Ammon's horn (tissue), 1 donor: Measurements from ENCODE around the gene GJB3.
"Not testable (repeated sequence)": the region's sequence is repeated elsewhere in the genome, so short reads cannot be mapped to it uniquely, and the experiment has no call there.

Experiments
- DNase-seq: peaks from one replicate; pipeline ENCODE4 v3.0.0-alpha.2; 2016; ENCODE audit warnings: low spot score

GJB3 gene

DNA sequence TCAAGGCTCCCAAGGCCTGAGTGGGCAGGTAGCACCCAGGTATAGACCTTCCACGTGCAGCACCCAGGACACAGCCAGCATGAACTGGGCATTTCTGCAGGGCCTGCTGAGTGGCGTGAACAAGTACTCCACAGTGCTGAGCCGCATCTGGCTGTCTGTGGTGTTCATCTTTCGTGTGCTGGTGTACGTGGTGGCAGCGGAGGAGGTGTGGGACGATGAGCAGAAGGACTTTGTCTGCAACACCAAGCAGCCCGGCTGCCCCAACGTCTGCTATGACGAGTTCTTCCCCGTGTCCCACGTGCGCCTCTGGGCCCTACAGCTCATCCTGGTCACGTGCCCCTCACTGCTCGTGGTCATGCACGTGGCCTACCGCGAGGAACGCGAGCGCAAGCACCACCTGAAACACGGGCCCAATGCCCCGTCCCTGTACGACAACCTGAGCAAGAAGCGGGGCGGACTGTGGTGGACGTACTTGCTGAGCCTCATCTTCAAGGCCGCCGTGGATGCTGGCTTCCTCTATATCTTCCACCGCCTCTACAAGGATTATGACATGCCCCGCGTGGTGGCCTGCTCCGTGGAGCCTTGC is 19.7 kb upstream of the GJB3 start:
- DNase-seq, result no peak

DNA sequence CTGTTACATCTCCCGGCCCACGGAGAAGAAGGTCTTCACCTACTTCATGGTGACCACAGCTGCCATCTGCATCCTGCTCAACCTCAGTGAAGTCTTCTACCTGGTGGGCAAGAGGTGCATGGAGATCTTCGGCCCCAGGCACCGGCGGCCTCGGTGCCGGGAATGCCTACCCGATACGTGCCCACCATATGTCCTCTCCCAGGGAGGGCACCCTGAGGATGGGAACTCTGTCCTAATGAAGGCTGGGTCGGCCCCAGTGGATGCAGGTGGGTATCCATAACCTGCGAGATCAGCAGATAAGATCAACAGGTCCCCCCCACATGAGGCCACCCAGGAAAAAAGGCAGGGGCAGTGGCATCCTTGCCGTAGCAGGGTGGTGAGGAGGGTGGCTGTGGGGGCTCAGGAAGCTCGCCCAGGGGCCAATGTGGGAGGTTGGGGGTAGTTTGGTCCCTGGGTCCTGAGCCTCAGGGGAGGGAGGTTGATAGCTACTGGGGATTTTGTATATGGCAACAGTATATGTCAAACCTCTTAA is 19.2 kb upstream of the GJB3 start:
- no peak for DNase-seq

DNA sequence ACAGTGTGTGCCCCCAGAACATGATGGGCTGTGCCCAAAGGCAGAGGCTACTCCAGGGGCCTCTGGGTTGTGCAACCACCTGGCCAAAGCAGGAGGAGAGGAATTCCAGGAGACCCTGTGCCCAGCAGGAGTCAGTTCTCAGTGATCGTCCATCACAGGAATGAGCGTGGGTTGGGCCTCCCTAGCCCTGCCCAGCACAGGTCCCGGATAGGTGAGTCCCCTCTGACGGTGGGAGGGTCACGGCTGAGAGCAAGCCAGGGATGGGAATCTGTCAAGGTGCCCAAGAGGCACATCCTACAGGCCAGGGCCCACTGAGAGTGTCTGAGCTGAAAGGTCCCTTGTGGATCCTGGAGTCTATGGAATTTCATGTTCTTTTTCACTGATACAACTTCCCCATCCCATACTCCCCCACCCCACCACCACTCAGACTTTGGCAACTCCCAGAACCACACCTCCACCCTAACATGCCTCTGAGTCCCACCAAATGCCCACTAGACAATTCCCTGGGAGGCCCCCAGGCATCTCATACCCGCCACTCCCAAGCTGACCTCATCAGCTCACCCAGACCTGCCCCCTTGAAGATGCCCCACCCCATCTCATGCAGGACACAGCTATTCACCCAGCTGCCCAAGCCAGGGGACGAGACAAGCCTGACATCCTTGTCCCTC is 18.4 kb upstream of the GJB3 start:
- DNase-seq, result no peak

DNA sequence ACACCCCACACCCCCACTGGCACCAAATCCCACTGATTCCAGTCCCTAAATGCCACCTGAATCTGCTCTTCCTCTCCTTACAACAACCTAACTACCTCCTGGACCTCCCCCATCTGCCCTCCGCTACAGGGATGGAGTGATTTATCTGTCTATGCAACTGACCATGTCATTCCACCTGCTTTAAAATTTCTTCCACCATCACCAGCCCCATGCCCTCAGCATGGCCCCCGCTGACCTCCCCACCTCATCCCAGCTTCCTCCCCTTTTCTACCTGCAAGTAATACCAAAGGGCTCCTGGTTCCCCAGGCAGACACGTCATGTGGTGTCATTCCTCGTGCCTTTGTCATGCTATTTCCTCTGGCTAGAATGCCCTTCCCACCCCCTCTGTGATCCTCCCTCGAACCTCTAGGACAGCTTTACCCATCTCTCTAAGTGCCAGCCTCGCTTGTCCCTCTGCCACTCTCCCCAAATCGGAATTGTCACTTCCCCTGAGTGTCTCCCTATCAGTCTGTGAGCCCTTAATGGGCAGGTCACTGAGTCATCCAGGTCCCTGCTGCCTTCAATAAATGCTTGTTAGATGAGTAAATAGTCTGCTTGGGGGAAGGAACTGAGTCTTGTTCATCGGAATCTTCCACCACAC is 17.8 kb upstream of the GJB3 start:
- no peak for DNase-seq

DNA sequence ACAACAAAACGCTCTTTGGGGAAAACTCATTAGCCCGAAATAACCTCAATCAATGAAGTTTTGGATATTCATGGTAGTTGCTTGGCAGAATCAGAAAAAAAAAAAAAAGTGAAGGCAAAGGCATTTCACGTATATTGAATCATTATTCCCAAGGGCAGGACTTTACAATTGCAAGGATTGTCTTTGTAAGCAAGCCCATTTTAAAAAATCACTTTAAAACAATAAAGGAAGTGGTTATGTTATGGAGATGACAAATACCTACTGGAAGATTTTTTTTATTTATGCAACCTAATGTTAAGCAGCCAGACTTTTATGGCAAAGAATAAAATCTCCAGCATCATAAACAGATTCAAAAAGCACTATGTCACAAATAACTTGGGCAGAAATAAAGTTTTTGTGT is 12.2 kb upstream of the GJB3 start:
- DNase-seq, result no peak

DNA sequence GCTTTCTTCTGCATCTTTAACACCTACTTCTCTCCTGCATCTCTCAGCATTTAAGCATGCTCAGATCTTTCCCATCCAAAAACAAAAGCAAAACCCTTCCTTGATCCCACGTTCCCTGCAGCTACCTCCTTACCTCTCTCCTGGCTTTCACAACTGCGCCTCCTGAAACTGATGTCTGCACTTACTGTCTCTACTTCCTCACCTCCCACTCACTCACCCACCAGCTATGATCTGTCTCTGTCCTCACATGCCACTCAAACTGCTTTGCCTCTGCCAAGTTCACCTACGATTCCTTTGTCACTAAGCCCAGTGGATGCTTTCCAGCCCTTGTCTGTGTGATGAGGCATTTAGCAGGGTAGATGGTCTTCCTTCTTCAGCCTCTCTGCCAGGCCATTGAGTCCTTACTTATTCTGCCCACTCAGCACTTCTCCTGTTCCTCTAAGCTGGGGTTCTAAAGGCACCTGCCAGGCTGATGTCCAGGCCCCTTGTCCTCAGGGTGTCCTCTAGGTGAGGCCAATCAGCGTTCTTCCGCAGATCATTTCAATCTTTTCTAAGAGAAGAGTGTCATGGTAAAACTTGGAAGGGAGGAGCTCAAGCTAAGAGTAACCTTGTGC is 10.0 kb upstream of the GJB3 start:
- peak; percentile 80 for DNase-seq

DNA sequence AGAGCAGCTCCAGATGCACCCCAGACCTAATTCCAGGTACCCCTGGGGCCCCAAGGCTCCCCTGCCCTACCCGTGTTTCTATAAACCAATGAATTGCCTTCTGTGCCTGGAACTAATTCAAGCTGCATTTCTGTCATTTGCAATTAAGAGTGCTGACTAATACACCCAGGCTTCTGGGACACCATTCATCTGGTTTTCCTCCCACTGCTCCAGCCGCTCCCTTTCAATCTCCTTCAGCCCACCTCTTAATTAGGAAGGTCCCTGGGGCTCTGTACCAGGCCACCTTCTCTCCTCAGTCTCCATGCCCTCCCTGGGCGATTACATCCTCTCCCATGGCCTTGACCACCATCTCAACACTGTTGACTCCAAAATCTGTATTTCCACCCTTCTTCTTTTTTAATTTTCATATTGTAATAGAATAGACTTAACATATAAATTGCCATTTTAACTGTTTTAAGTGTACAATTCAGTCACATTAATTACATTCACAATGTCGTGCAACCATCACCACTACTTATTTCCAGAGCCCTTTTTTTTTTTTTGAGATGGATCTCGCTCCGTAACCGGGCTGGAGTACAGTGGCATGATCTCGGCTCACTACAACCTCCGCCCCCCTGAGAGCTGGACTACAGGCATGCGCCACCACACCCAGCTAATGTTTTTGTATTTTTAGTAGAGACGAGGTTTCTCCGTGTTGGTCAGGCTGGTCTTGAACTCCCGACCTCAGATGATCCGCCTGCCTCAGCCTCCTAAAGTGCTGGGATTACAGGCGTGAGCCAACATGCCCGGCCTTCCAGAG is 9.2 kb upstream of the GJB3 start:
- DNase-seq, result peak; percentile 49

DNA sequence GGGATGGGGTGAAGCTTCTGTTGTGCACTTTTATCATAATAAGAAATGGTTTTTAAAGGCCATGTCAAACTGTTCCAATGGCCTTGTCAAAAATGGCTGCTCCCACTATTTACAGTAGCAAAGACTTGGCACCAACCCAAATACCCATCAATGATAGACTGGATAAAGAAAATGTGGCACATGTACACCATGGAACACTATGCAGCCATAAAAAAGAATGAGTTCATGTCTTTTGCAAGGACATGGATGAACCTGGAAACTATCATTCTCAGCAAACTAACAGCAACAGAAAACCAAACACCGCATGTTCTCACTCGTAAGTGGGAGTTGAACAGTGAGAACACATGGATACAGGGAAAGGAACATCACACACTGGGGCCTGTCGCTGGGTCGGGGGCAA is 7.9 kb upstream of the GJB3 start:
- DNase-seq, result not testable (repeated sequence)

DNA sequence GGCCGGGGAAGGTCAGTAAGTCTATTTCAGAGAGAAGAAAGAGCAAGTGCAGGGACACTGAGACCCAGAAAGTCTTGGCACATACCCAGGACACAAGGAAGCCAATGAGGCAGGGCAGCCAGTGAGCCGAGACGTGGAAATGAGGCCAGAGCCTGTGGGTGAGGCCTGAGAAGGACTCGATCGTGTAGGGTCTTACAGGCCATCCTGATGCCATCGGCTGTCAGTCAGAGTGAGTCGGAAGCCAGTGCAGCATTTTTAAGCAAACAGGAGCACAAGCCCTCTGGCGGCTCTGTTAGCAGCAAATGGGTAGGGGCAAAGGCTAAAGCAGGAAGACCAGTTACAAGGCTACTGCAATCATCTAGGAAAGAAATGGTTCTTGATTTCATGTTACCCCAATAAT is 6.1 kb upstream of the GJB3 start:
- DNase-seq, result no peak

DNA sequence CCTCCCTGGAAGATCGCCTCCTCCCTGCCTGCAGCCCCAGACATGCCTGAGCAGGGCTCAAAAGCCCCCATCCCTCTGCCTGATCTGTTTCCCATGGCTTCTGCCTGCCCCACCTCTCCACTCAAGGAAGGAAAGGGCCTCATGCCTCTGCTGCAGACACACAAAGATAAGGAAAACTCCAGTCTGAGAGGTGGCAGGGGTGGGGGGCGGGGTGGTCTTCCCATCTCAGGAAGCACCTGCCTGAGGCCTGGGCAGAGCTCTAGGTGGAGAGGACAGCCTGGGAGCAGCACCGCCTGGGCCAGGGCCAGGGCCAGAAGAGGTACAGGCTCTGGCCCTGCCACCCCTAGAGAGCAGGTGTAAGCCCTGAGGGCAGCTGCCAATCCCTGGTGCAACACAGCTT is 4.1 kb upstream of the GJB3 start:
- no peak for DNase-seq

DNA sequence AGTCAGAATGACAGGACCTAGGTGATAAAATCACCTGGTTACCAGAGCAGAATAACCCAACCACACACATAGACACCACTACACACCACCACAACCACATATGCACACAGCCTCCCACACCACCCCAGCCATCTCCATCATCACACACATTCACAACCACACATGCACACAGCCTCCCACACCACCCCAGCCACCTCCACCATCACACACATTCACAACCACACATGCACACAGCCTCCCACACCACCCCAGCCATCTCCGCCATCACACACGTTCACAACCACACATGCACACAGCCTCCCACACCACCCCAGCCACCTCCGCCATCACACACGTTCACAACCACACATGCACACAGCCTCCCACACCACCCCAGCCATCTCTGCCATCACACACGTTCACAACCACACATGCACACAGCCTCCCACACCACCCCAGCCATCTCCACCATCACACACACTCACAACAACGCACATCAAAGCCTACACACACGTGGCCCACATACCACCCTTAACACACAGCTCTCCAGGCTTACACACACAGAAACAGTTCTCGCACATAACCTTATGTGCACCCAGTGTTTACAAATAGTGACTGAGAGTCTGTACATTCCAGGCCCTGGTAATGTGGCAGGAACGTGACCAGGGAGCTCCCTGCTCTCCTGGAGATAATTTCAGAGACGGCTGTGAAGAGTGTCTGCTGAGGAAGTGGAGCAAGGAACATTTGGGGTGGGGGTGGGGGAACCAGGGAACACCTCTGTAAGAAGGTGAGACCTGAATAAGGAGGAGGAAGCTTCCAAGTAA is 3.3 kb upstream of the GJB3 start:
- no peak for DNase-seq

DNA sequence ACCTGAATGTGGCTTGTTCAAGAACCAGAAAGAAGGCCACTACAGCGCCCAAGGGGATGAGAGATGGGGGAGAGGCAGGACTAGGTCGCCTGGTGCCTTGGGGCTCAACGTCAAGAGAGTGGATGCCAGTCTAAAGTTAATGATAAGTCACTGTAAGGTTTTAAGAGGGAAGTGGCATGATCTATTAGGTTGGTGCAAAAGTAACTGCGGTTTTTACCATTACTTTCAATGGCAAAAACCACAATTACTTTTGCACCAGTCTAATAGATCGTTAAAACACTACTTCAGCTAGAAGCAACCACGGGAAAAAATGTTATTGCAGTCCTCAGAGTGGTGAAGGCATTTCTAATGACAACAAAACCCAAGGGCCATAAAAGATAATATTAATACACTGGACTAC is 2.6 kb upstream of the GJB3 start:
- no peak for DNase-seq

DNA sequence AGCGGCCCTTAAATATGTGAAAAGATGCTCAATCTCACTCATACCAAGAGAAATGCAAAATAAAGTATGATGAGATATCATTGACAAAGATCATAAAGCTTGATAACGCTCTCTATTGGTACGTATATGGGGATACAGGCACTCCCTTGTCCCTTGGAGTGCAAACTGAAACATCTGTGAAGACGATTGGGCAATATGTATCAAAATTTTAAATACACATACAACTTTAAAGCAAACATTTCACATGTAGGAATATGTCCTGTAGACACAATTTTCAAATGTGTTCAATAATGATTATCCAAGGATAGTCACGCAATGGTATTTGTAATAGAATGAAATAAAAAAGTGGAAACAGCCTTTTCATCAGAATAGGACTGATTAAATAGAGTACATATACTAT is 2.0 kb upstream of the GJB3 start:
- no peak for DNase-seq

DNA sequence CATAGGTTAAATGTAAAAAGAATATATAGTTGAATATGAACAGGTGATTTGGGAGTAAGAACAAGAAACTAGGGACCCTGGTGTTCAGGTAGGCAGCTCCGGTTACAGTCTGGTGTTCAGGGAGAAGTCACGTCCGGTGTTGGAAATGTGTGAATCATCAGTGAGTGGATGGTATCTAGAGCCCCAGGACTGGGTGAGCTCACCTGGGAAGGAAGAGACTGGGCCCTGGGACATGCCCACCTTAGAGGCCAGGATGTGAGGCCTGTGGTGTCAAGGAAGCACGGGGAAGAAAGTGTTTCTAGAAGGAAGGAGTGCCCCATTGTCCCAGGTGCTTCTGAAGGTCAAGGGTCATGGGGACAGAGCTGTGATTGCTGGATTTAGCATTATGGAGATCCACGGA is 1.5 kb upstream of the GJB3 start:
- no peak for DNase-seq

DNA sequence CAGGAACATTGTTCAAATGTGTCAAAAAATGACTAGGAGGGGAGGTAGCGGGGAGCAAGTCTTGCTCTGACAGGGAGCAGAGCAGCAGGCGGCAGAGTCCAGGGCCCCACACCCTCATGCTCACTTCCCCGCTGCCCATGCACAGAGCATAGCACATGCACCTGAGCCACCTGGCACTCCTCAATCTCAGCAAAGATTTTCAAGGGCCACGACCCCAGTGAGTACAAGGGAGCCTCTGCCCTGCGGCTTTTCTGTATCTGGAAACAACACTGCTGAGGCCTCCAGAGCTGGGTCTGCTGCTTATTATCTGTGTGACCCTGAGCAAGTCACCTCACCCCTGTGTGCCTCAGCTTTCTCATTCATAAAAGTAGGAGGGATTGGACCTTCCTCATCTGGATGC is 1.1 kb upstream of the GJB3 start:
- no peak for DNase-seq

DNA sequence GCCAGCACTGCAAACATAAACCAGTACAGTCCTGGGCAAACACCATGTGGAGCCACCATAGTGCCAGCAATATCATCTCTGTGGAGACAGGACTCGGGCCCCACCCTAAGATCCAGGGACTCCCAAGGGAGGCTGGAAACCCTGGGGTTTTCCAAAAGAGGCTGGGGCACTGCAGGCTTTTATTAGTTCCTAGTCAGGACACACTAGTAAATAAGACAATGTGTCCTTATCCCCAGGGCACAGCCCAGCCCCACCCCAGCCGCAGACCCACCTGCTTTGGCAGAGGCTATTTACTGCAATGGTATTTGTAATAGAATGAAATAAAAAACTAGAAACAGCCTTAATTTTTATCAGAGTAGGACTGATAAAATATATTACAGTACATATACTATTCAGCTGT is 486 bp upstream of the GJB3 start:
- DNase-seq, result no peak

DNA sequence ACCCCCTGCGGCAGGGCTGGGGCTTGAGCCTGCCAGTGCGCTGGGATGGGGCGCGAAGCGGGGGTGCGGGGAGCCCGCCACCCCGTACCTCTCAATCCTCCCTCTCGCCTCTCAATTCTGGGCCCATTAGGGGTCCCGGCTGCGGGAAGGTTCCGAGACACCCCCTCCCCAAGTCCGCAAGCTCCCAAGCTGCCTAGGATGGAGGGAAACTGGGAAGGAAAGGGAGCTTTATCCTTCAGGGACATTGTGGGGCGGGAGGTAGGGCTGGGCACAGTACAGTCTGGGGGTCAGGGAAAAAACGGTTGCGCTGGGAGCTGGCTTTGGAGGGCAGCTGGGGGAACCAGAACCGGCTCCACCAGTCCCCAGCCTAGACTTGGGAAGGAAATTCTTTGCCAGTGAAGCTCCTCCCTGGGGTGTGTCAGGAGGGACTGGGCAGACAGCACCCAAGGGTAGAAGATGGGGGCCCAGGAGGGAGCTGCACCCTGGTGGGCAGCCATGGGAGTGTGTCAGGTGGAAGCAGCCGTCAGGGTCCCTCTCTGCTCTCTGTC is 904 bp downstream of the GJB3 start:
- no peak for DNase-seq

DNA sequence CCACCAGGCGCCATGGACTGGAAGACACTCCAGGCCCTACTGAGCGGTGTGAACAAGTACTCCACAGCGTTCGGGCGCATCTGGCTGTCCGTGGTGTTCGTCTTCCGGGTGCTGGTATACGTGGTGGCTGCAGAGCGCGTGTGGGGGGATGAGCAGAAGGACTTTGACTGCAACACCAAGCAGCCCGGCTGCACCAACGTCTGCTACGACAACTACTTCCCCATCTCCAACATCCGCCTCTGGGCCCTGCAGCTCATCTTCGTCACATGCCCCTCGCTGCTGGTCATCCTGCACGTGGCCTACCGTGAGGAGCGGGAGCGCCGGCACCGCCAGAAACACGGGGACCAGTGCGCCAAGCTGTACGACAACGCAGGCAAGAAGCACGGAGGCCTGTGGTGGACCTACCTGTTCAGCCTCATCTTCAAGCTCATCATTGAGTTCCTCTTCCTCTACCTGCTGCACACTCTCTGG is 3.8 kb downstream of the GJB3 start:
- no peak for DNase-seq

DNA sequence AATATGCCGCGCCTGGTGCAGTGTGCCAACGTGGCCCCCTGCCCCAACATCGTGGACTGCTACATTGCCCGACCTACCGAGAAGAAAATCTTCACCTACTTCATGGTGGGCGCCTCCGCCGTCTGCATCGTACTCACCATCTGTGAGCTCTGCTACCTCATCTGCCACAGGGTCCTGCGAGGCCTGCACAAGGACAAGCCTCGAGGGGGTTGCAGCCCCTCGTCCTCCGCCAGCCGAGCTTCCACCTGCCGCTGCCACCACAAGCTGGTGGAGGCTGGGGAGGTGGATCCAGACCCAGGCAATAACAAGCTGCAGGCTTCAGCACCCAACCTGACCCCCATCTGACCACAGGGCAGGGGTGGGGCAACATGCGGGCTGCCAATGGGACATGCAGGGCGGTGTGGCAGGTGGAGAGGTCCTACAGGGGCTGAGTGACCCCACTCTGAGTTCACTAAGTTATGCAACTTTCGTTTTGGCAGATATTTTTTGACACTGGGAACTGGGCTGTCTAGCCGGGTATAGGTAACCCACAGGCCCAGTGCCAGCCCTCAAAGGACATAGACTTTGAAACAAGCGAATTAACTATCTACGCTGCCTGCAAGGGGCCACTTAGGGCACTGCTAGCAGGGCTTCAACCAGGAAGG is 4.3 kb downstream of the GJB3 start:
- DNase-seq, result no peak

DNA sequence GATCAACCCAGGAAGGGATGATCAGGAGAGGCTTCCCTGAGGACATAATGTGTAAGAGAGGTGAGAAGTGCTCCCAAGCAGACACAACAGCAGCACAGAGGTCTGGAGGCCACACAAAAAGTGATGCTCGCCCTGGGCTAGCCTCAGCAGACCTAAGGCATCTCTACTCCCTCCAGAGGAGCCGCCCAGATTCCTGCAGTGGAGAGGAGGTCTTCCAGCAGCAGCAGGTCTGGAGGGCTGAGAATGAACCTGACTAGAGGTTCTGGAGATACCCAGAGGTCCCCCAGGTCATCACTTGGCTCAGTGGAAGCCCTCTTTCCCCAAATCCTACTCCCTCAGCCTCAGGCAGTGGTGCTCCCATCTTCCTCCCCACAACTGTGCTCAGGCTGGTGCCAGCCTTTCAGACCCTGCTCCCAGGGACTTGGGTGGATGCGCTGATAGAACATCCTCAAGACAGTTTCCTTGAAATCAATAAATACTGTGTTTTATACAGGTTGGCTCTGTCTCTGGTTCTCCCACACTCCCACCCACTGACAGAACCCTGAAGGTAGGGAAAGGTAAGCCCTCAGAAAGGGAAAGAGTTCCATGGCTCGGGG is 5.0 kb downstream of the GJB3 start:
- DNase-seq, result no peak
